ENCODE results near the gene HYAL4. TPM values are rescaled to one million over a fixed set of nuclear protein-coding genes. Genes with fewer than 3 reads are reported as not detected.

Gene HYAL4
- total RNA-seq, 2 experiments from 2014 or later, result not detected

- no TSS peak for BruUV-seq (replicated peaks)
- H3K9me3 ChIP-seq (ENCODE audit: low read length), result no peaks in the 10 kb centered on the region
- CTCF ChIA-PET (ENCODE audit: unreplicated experiment), result interaction anchor here (0.6 kb wide), 1 partner anchor 834 kb away, joined by 3 read pairs; no protein-coding TSS in a partner anchor
Measured at GRCh38 chr7:123824754-123825067, 20.3 kb upstream of the HYAL4 start.

GRCh38 chr7:123828805-123829204, 16.2 kb upstream of the HYAL4 start:
- BruUV-seq (replicated peaks), result no TSS peak
- POLR2A ChIA-PET, result interaction anchor here (0.6 kb wide), 1 partner anchor 205 kb away, joined by 6 read pairs; no protein-coding TSS in a partner anchor
- H3K27ac ChIP-seq (ENCODE audit: low read depth, low read length, poor library complexity, severe bottlenecking), result no peak overlapping the region

More at GRCh38 chr7:123824754-123825067, 20.3 kb upstream of the HYAL4 start:
- Histone ChIP-seq H3K27ac (ENCODE audit: low read depth, low read length, poor library complexity, severe bottlenecking) (no peak overlapping the region), H2AFZ (ENCODE audit: low read length) (no peak overlapping the region), H4K20me1 (ENCODE audit: insufficient read depth, low read length) (no peaks in the 10 kb centered on the region; the same call in 1 of the 2 replicates), H3K9me2 (ENCODE audit: insufficient read depth, low read length) (no peaks in the 10 kb centered on the region), H3K4me1 (ENCODE audit: insufficient read depth, low read length, poor library complexity, severe bottlenecking) (no peaks in the 10 kb centered on the region), H3K36me3 (ENCODE audit: insufficient read depth, low read length) (no peaks in the 10 kb centered on the region), H3K79me2 (ENCODE audit: insufficient read depth, low read depth, low read length) (no peaks in the 10 kb centered on the region), H3K4me3 (ENCODE audit: low read depth, low read length, poor library complexity, severe bottlenecking) (no peak overlapping the region), H3K4me2 (ENCODE audit: low read length) (no peak overlapping the region)
- DNase-seq (ENCODE audit: low spot score), result no peak
- intact Hi-C loops (cut with micrococcal nuclease; ENCODE audit: unreplicated experiment), result no loop called here
- TF ChIP-seq EZH2phosphoT487 (IDR thresholded peaks at IDR 0.05; ENCODE audit: borderline replicate concordance, low read depth, low read length) (no peak), CTCF (conservative IDR thresholded peaks at IDR 0.05; ENCODE audit: low read length) (no peak)
- POLR2A ChIA-PET, result no interaction called here

More at GRCh38 chr7:123828805-123829204, 16.2 kb upstream of the HYAL4 start:
- no peak overlapping the region for H3K4me3 ChIP-seq (ENCODE audit: low read depth, low read length, poor library complexity, severe bottlenecking)
- H3K4me1 ChIP-seq (ENCODE audit: insufficient read depth, low read length, poor library complexity, severe bottlenecking), result no peaks in the 10 kb centered on the region
- no peaks in the 10 kb centered on the region; the same call in 1 of the 2 replicates for H4K20me1 ChIP-seq (ENCODE audit: insufficient read depth, low read length)
- no peaks in the 10 kb centered on the region for H3K9me3 ChIP-seq (ENCODE audit: low read length)
- no peaks in the 10 kb centered on the region for H3K36me3 ChIP-seq (ENCODE audit: insufficient read depth, low read length)
- H3K4me2 ChIP-seq (ENCODE audit: low read length), result no peak overlapping the region
- H3K79me2 ChIP-seq (ENCODE audit: insufficient read depth, low read depth, low read length), result no peaks in the 10 kb centered on the region
- intact Hi-C loops (cut with micrococcal nuclease; ENCODE audit: unreplicated experiment), result no loop called here
- no peak for DNase-seq (ENCODE audit: low spot score)
- no peak overlapping the region for H2AFZ ChIP-seq (ENCODE audit: low read length)
- TF ChIP-seq EZH2phosphoT487 (IDR thresholded peaks at IDR 0.05; ENCODE audit: borderline replicate concordance, low read depth, low read length) (no peak), CTCF (conservative IDR thresholded peaks at IDR 0.05; ENCODE audit: low read length) (no peak)
- no peaks in the 10 kb centered on the region for H3K9me2 ChIP-seq (ENCODE audit: insufficient read depth, low read length)
- CTCF ChIA-PET (ENCODE audit: unreplicated experiment), result no interaction called here
